ENCODE results near the gene ABCA1. TPM values are rescaled to one million over a fixed set of nuclear protein-coding genes. Genes with fewer than 3 reads are reported as not detected.

ABCA1 gene
- polyA plus RNA-seq, 3 donors: 2.0 to 5.1 (median 2.7) TPM

DNA sequence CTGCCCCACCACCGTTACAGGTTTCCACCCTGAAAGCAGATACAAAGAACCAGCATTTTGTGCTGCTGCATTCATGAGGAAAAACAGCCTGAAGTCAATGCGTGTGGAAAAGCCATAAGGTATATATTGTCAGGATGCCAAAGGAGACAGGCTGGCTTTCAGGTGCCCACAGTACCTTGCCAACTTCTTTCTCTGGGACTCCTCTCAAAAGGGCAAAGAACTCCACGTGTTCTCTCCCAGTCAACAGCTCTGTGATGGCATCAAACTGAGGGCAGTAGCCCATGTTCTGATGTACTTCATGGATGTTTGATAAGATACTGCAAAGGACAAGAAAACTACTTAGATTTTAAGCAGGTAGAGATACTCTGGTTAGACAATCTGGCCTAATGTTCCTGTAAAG is 139.7 kb downstream of the ABCA1 start:
- no peak for TF ChIP-seq CTCF (IDR thresholded peaks at IDR 0.05)
- Histone ChIP-seq H3K27me3 (ENCODE audit: control insufficient read depth in 2 of 2, insufficient read depth in 2 of 2, low read length in 2 of 2) (no peaks in the 10 kb centered on the region), H3K36me3 (replicated peaks in 1 of 2; ENCODE audit: control insufficient read depth in 1 of 2, insufficient read depth in 2 of 2, low read length in 2 of 2) (peaks cover 88% of the 10 kb centered on the region in 2 donors), H4K20me1 (ENCODE audit: insufficient read depth, low read length) (no peaks in the 10 kb centered on the region), H3K4me1 (ENCODE audit: control insufficient read depth in 1 of 2, insufficient read depth in 2 of 2, low read length in 2 of 2) (peaks cover 8 to 12% of the 10 kb centered on the region in 2 donors), H3K4me2 (replicated peaks; ENCODE audit: extremely low read depth, low read length, poor library complexity, severe bottlenecking) (no peak overlapping the region), H3K9me3 (replicated peaks in 1 of 2; ENCODE audit: control insufficient read depth in 1 of 2, insufficient read depth in 1 of 2, low read length in 2 of 2) (no peaks in the 10 kb centered on the region), H3K27ac (ENCODE audit: low read depth in 1 of 2, low read length in 2 of 2) (no peak overlapping the region), H2AFZ (ENCODE audit: insufficient read depth, low read depth, low read length, poor library complexity, severe bottlenecking) (no peak overlapping the region), H3K79me2 (ENCODE audit: insufficient read depth, low read length) (no peaks in the 10 kb centered on the region), H3K4me3 (replicated peaks in 1 of 3; ENCODE audit: low read depth in 2 of 3, low read length in 3 of 3) (no peak overlapping the region), H3K9ac (ENCODE audit: insufficient read depth, low read length, poor library complexity, severe bottlenecking) (no peak overlapping the region)
- Mint-ChIP-seq H3K27me3 (ENCODE audit: low read depth in 3 of 3) (no peaks in the 10 kb centered on the region), H3K4me3 (no peak overlapping the region), H3K9me3 (peaks cover 0 to 5% (median 0%) of the 10 kb centered on the region in 7 donors), H3K4me1 (peaks cover 9% of the 10 kb centered on the region), H3K36me3 (peaks cover 61 to 89% of the 10 kb centered on the region in 2 donors), H3K27ac (no peak overlapping the region)
- no peak for DNase-seq
- WGBS (ENCODE audit: insufficient coverage): 80% methylated on average over 1 of the region's 3 CpGs
- intact Hi-C loops (cut with micrococcal nuclease): loop anchor here (10.0 kb wide), 3 partner anchors 267 to 377 kb away; no protein-coding TSS in a partner anchor

DNA sequence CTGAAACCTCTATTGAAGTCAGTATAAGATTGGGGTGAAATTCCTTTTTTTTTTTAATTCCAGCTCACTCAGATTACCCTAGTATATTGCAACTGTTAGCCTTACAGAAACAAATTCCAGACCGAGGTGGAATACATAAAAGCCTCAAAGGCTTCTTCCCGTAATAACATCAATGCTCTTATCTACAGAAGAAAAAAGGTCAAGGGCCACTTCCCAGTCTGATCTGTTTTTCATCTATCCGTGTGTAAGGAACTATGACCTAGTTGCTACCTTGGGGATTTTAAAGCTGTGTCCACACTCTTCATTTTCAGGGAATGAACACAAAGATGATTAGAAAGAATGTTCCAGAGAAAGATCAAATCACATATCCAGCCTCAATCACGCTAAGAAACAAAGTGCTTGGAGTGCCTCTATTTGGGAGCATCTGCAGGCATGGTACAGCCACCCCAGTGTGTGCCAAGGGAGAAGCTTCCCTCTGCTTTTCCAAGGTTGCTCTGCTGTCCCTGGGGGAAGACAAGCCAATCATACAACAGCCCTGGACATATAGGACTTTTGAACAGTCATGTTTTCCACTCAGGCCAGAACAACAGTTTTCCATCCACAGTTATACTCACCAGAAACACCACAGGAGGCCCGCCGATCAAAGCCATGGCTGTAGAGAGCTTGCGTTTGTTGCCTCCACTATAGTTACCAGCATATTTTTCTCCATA is 140.5 kb downstream of the ABCA1 start:
- H3K4me3 Mint-ChIP-seq: no peak overlapping the region
- Histone ChIP-seq H3K27ac (ENCODE audit: low read depth in 1 of 2, low read length in 2 of 2) (no peak overlapping the region), H3K4me1 (ENCODE audit: control insufficient read depth in 1 of 2, insufficient read depth in 2 of 2, low read length in 2 of 2) (peaks cover 8 to 12% of the 10 kb centered on the region in 2 donors), H3K27me3 (ENCODE audit: control insufficient read depth in 2 of 2, insufficient read depth in 2 of 2, low read length in 2 of 2) (no peaks in the 10 kb centered on the region), H3K4me2 (replicated peaks; ENCODE audit: extremely low read depth, low read length, poor library complexity, severe bottlenecking) (no peak overlapping the region), H3K79me2 (ENCODE audit: insufficient read depth, low read length) (no peaks in the 10 kb centered on the region), H4K20me1 (ENCODE audit: insufficient read depth, low read length) (no peaks in the 10 kb centered on the region), H2AFZ (ENCODE audit: insufficient read depth, low read depth, low read length, poor library complexity, severe bottlenecking) (no peak overlapping the region), H3K9me3 (replicated peaks in 1 of 2; ENCODE audit: control insufficient read depth in 1 of 2, insufficient read depth in 1 of 2, low read length in 2 of 2) (no peaks in the 10 kb centered on the region), H3K9ac (ENCODE audit: insufficient read depth, low read length, poor library complexity, severe bottlenecking) (no peak overlapping the region), H3K36me3 (replicated peaks in 1 of 2; ENCODE audit: control insufficient read depth in 1 of 2, insufficient read depth in 2 of 2, low read length in 2 of 2) (peaks cover 83 to 87% of the 10 kb centered on the region in 2 donors), H3K4me3 (replicated peaks in 1 of 3; ENCODE audit: low read depth in 2 of 3, low read length in 3 of 3) (no peak overlapping the region)
- DNase-seq: no peak
- H3K4me1 Mint-ChIP-seq: peaks cover 9% of the 10 kb centered on the region
- peaks cover 55 to 89% of the 10 kb centered on the region in 2 donors for H3K36me3 Mint-ChIP-seq
- no peak for TF ChIP-seq CTCF (IDR thresholded peaks at IDR 0.05)
- peaks cover 0 to 3% (median 0%) of the 10 kb centered on the region in 7 donors for H3K9me3 Mint-ChIP-seq
- 96% methylated on average over 4 of the region's 7 CpGs for WGBS (ENCODE audit: insufficient coverage)
- intact Hi-C loops (cut with micrococcal nuclease): loop anchor here (10.0 kb wide), 3 partner anchors 267 to 377 kb away; no protein-coding TSS in a partner anchor
- H3K27me3 Mint-ChIP-seq (ENCODE audit: low read depth in 3 of 3): no peaks in the 10 kb centered on the region
- H3K27ac Mint-ChIP-seq: no peak overlapping the region

Measured in CD14-positive monocyte (primary cell).